GM19193 (cell line): ENCODE results near the gene EFNA5.

Experiments used
- POLR2A ChIP-seq: IDR thresholded peaks from 4 replicates; pipeline ENCODE4 v1.6.1; 2011; ENCODE audit not compliant: insufficient read depth, insufficient read length; ENCODE audit errors: extremely low read depth

Gene EFNA5

DNA sequence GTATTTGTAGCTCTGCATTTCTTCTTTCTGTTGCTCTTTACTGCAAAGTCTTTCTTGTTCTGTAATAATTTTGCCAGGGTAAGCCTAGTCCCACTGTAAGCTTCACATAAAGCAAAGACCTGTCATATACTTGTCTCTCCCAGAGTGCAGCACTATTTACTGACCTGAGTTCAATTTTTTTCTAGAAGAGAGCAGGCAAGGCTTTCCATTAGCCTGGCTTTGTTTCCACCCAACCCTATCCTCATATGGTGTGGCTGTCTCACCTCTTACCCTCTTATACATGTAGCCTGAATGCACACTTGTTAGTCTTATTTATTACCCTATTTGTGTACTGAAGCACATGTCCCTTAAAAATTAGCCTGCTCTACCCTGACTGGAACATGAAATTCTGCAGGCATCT, 170.4 kb downstream of the EFNA5 start:
- TF ChIP-seq POLR2A, result no peak

DNA sequence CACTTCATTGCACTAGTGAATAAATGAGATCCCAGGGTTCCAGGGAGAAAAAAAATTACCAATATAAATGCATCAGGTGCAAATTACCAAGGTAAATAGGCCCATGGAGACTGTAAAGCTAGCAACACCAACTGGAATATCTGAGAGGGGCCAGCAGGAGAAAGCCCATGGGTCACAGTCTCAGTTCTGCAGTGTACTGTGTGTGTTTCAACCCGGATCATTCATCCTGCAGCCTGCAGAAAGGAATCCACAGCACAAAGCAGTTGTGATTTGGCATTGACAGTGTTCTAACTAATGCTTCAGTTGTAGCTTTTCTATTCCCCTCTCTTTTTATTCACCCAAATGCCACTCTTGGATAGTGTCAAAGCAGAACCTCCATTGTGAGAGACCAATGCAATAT, 171.0 kb downstream of the EFNA5 start:
- no peak for TF ChIP-seq POLR2A

DNA sequence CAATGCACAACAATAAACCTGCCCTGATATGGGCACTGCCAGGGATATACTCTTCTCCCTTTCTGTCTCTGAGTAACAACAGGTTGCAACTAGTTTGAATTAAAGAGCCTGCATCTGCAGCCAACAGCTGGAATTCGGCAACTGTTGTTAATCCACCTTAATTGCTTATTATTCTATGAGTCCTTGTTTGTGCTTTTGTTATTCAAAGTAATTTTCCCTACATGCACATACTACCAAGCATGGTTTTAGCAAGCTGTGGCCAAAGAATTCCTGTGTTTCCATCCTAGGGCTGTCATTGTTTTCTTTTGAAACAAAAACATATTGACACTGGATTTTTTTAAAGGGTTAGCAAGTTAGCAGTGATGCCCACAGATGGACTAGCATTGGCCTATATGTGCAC, 171.5 kb downstream of the EFNA5 start:
- TF ChIP-seq POLR2A, result no peak

DNA sequence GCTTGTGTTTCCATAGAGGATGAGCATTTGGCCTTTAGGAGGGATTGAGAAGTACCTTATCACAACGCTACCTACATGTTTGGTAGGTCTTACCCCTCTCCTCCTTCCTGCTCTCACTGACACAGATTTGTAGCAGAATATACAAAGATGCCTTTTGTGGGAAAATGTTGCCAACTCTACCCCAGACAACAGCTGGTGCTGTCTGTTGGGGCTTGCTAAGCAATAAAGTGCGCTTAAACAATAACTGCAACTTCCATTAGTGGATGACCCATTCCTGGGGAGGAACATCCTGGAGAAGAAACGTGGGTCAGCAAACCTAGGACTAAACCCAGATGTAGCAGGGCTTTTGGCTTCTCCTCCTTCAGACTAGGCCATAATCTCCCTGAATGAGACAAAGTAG, 174.3 kb downstream of the EFNA5 start:
- TF ChIP-seq POLR2A, result no peak

DNA sequence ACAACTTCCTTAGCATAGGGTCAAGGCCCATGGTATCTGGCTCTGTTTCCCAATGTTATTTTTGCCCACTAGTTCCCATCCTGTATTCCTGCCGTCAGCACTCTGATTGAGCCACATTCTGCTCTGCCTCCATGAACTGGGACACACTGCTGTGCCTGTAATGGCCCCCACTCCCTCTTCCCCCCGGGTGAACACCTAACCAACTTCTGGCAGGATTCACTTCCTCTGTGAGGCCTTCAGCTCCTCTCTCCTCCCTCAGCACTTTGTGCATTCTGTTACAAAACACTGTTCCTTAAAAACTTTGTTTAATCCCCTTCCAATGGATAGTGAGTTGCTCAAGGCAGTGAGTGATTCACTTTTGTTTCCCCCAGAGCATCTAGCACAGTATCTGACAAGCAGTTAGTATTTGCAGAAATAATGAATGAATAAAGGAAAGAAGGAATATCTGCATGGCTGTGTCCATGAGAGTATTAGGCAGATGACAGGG, 183.6 kb downstream of the EFNA5 start:
- no peak for TF ChIP-seq POLR2A

DNA sequence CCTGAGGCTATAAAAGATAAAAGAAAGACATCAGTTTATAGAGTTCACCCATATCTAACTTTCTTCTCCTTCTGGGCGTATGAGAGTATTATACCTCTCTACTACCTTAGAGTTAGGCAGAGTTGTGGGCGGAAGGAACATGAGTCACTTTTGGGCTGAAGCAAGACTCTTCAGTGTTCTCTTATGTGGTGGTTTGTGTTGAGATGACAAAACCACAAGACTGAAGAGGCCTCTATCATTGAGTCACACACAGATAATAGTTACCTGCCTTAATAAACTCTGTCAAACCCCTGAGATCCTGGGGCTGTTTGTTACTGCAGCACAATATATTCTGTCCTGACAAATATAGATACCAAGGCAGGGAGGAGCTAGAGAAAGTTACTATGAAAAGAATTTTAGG, 184.2 kb downstream of the EFNA5 start:
- no peak for TF ChIP-seq POLR2A

DNA sequence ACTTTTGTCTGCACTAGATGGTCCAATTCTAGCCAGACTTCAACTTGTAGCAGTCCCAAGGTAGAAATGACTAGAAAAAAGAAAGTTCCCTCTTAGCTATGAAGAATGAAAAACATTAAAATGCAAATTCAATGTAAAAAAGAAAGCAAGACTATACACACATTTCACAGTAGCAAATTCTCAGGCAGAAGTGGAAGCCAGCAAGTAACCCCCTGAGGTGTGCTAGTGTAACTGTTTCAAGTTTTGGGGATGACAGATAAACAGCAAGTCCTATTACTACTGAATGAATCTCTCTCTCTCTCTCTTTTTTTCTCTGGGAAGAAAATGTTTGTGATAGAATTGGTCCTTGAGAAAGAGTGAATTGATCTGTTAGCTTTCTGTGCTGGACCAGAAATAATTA, 185.6 kb downstream of the EFNA5 start:
- no peak for TF ChIP-seq POLR2A

DNA sequence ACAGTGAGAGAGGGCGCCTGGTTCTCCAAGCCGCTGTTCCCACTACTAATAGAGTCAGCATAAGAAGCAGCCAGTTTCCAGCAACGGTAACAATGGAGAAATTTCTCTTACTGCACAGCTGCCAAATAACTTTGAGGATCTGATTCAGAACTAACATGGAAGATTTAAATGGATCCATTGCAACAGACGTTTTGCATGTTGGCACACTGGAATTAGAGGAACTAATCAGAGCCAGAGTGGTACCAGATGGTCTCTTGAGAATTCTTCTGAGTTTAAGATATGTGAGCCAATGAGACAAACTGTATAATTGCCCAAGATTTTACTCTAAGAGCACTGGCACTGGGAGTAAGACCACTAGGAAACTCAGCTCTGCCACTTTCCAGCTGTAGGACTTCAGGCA, 186.5 kb downstream of the EFNA5 start:
- no peak for TF ChIP-seq POLR2A

DNA sequence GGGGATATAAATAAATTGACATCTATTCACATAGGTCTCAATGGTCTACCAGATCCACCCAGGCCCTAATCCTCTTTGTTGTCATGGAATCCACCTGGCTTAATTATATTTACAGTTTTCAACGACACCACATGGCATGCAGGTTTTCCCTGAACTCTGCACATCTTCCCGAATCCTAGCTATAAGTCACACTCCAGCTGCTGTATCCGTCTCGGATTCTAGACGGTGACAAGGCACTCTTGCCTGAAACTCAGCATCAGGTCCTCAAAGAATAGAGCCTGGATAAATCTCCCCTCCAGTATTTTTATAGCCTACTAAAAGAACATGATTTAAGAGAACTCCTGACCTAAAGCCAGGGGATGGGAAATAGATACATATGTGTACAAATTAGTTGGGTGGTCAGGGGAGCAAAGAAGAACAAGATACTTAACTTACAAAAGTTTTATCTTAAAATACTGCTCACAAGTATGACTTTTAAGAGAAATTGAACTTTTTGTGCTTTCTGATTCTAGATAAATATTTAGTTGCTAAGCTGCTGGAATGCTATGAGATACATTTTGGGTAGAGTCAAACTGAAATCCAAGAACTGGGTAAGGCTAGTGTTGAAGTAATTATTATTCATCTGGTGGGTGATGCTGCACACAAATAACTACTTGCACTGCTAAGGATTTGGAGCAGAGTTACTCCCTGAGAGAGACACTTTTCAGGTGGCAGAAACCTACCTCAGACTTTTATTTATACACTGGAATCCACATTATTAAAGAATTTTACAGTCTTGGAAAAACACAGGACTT, 187.3 kb downstream of the EFNA5 start:
- TF ChIP-seq POLR2A, result no peak

DNA sequence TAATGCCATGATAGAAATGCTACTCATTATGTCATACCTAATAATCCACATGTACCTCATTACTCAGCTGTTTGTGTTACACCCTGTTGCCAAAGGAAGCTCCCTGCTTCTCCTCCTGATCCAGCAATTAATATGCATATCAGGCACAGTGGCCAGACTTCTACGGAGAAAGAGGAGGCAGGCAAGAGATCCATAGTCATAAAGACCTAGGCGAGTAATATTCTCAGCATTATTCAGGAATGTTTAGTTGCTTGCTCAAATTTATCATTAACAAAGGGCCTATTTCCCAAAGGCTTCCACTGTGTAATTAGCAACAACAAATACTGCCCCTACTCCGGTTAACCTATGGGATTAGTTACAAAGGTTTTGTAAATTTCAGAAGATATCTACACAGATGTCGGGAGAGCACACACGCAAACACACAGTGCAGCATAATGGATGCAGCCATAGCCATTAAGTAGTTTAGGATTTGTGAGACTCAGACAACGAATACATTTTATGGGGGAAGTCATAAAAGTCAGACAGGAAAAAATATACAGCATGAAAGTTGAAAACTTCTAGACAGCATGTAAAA, 192.6 kb downstream of the EFNA5 start:
- TF ChIP-seq POLR2A, result no peak

DNA sequence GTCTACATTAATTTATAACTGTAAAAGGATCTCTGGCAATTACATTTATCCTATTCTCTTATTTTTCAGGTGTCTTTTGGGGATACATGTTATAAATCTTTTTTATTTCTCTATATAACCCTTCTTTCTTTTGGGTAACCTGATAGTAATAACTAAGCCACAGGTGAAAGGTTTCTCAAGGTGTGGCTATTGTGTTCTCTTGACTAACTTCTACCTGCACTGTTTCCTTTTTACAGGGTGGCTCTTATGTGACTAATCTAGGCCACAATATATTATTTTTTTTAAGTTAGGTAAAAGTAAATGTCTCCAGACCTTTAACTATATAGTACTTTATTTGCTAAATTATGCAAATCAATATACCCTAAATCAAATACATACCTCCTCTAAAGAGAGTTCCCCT, 193.2 kb downstream of the EFNA5 start:
- TF ChIP-seq POLR2A, result no peak

DNA sequence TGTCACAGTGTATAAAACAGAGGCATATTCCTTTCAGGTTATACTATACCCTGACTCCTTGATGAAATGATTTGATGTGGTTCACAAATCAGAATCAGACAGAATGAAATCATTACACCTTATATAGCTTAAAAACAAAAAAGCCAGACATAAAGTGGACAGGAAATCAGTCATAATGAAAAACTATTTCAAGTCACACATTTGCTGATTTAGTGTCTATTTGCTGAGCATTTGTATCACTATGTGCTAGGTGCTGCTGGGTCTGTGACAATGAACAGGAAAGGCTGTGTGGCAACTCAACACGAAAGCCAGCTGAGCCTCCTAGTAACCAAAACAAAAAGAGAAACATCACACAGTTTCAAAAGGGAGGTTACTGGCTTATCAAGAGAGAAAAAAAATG, 194.0 kb downstream of the EFNA5 start:
- no peak for TF ChIP-seq POLR2A

DNA sequence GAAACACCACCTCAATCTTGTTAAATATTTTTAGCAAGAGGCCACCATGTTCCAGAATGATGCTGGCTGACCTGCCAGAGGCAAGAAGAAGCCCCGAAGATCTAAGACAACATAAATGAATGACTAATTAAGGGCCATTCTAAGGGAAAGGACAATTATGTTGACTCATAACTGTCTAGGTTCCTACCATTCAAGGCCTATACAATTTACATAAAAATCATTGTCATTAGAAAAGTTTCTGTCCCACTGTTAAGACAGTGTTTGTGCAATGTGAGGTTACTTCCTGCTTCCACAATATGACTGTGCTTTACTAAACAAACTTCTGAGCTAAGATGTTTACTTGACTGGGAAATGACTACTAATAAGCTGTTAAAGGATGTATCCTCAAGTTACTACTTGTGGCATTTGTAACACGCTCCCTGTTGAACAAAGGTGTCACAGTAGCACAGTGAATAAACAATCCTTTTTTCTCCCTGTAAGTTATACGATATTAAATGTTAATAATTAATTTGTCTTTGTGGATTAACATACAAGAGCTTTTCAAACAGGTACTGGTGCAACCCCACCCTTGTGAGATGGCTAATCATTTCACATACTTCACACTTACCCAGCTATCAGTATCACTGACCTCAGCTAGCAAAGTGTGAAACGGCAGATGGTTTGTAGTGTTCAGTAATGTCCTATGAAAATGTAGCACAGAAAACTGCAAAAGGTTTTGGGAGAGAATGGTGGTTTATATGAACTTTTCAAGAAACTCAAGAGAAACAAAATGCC, 195.8 kb downstream of the EFNA5 start:
- TF ChIP-seq POLR2A, result no peak

DNA sequence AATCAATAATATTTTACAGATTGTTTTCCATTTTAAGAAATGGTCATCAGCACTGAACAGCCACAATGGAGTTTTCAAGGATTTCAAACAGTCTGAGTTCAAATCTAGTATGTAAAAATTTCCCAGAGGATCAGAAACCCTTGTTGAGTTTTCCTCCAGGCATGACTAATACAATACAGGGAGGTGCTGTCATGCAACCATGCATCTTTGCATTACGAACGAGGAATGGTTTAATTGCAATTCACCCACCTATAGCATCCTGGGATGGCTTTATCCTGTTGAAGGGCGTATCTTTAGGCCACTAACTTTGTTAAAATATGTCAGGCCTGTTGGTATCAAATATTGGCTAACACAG, 196.4 kb downstream of the EFNA5 start:
- no peak for TF ChIP-seq POLR2A

DNA sequence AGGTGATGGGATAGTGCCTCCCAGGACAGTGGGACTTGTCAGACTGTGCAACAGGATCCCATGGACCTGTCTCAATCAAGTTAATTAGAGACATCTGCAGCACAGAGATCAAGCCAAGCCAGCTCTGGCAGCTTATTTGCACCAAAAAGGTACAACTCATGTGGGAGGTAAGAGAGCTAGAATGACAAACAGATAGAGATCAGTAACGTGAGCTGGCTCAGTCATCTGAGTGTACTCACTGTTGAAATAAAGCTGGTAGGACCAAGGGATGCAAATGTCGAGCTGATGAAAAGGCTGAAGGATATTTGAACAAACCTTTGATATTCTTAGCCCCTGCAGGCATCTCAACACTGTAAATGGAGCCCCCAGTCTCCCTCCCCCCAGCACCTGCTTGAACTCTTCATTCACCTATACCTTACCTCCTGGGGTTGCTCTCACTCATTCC, 198.1 kb downstream of the EFNA5 start:
- TF ChIP-seq POLR2A, result no peak

DNA sequence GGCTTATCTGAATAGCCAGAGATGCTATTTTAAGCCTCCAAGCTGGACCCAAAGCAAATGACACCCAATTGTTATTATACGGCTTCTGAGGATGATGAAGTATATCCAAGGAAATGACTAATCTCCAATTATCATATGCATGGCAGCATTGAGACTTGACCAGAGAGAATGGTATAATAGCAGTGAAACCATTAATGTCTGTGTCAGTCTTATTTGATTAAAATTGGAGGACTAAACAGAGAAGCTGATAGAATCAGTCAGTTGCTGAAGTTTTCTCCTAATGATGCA, 200.5 kb downstream of the EFNA5 start:
- no peak for TF ChIP-seq POLR2A
